ENCODE results near the gene LY9. TPM values are rescaled to one million over a fixed set of nuclear protein-coding genes. Genes with fewer than 3 reads are reported as not detected.

The LY9 gene
- total and polyA plus RNA-seq, 2 donors from 2014 or later, result 0.41 to 3.5 TPM

- intact Hi-C loops (cut with DNase I), result no loop called here
- Histone ChIP-seq H3K27me3 (ENCODE audit: control insufficient read depth, insufficient read depth, low read length) (no peaks in the 10 kb centered on the region), H3K4me1 (ENCODE audit: control insufficient read depth in 2 of 3, insufficient read depth in 2 of 3, low read depth in 1 of 3, low read length in 3 of 3) (no peaks in the 10 kb centered on the region), H3K27ac (ENCODE audit: low read depth in 2 of 2, low read length in 2 of 2) (no peak overlapping the region), H3K9me3 (ENCODE audit: control insufficient read depth in 2 of 3, insufficient read depth in 1 of 3, low read length in 3 of 3) (no peaks in the 10 kb centered on the region), H3K9ac (ENCODE audit: low read length in 3 of 3) (no peak overlapping the region), H3K36me3 (ENCODE audit: control insufficient read depth in 2 of 3, insufficient read depth in 3 of 3, low read length in 3 of 3) (no peaks in the 10 kb centered on the region), H3K4me3 (ENCODE audit: low read length in 3 of 3) (no peak overlapping the region)
- no peak for FAIRE-seq
- DNase-seq, result peak in 2 of 5 donors; percentile 2 to 84
- no peak for TF ChIP-seq CTCF (IDR thresholded peaks at IDR 0.05; ENCODE audit: borderline replicate concordance, extremely low read depth, insufficient read depth)
Measured at GRCh38 chr1:160837558-160838205, 41.7 kb downstream of the LY9 start.

- intact Hi-C loops (cut with DNase I), result no loop called here
- FAIRE-seq, result no peak
Measured at GRCh38 chr1:160838888-160839287, 42.9 kb downstream of the LY9 start.

GRCh38 chr1:160839746-160840145 is 43.8 kb downstream of the LY9 start:
- intact Hi-C loops (cut with DNase I), result no loop called here
- Histone ChIP-seq H3K9ac (ENCODE audit: low read length in 3 of 3) (no peak overlapping the region), H3K27me3 (ENCODE audit: control insufficient read depth, insufficient read depth, low read length) (no peaks in the 10 kb centered on the region), H3K27ac (ENCODE audit: low read depth in 2 of 2, low read length in 2 of 2) (no peak overlapping the region), H3K4me1 (ENCODE audit: control insufficient read depth in 2 of 3, insufficient read depth in 2 of 3, low read depth in 1 of 3, low read length in 3 of 3) (no peaks in the 10 kb centered on the region), H3K36me3 (ENCODE audit: control insufficient read depth in 2 of 3, insufficient read depth in 3 of 3, low read length in 3 of 3) (no peaks in the 10 kb centered on the region), H3K9me3 (ENCODE audit: control insufficient read depth in 2 of 3, insufficient read depth in 1 of 3, low read length in 3 of 3) (no peaks in the 10 kb centered on the region), H3K4me3 (ENCODE audit: low read length in 3 of 3) (no peak overlapping the region)
- FAIRE-seq, result no peak
- DNase-seq, result no peak
- TF ChIP-seq CTCF (IDR thresholded peaks at IDR 0.05; ENCODE audit: borderline replicate concordance, extremely low read depth, insufficient read depth), result no peak

More at GRCh38 chr1:160838888-160839287, 42.9 kb downstream of the LY9 start:
- Histone ChIP-seq H3K4me1 (ENCODE audit: control insufficient read depth in 2 of 3, insufficient read depth in 2 of 3, low read depth in 1 of 3, low read length in 3 of 3) (no peaks in the 10 kb centered on the region), H3K4me3 (ENCODE audit: low read length in 3 of 3) (no peak overlapping the region), H3K9ac (ENCODE audit: low read length in 3 of 3) (no peak overlapping the region), H3K9me3 (ENCODE audit: control insufficient read depth in 2 of 3, insufficient read depth in 1 of 3, low read length in 3 of 3) (no peaks in the 10 kb centered on the region), H3K27me3 (ENCODE audit: control insufficient read depth, insufficient read depth, low read length) (no peaks in the 10 kb centered on the region), H3K36me3 (ENCODE audit: control insufficient read depth in 2 of 3, insufficient read depth in 3 of 3, low read length in 3 of 3) (no peaks in the 10 kb centered on the region), H3K27ac (ENCODE audit: low read depth in 2 of 2, low read length in 2 of 2) (no peak overlapping the region)
- no peak for DNase-seq
- no peak for TF ChIP-seq CTCF (IDR thresholded peaks at IDR 0.05; ENCODE audit: borderline replicate concordance, extremely low read depth, insufficient read depth)

- DNase-seq (no peak), FAIRE-seq (no peak)
- Histone ChIP-seq H3K36me3 (ENCODE audit: control insufficient read depth in 2 of 3, insufficient read depth in 3 of 3, low read length in 3 of 3) (no peaks in the 10 kb centered on the region), H3K9me3 (ENCODE audit: control insufficient read depth in 2 of 3, insufficient read depth in 1 of 3, low read length in 3 of 3) (no peaks in the 10 kb centered on the region), H3K9ac (ENCODE audit: low read length in 3 of 3) (no peak overlapping the region), H3K27me3 (ENCODE audit: control insufficient read depth, insufficient read depth, low read length) (no peaks in the 10 kb centered on the region), H3K4me1 (ENCODE audit: control insufficient read depth in 2 of 3, insufficient read depth in 2 of 3, low read depth in 1 of 3, low read length in 3 of 3) (no peaks in the 10 kb centered on the region), H3K27ac (ENCODE audit: low read depth in 2 of 2, low read length in 2 of 2) (no peak overlapping the region), H3K4me3 (ENCODE audit: low read length in 3 of 3) (no peak overlapping the region)
- no peak for TF ChIP-seq CTCF (IDR thresholded peaks at IDR 0.05; ENCODE audit: borderline replicate concordance, extremely low read depth, insufficient read depth)
- intact Hi-C loops (cut with DNase I), result no loop called here
Measured at GRCh38 chr1:160841079-160841478, 45.1 kb downstream of the LY9 start.
